H9 (cell line): ENCODE measurements around the gene KCNMB1. TPM values are rescaled to one million over a fixed set of nuclear protein-coding genes. Genes with fewer than 3 reads are reported as not detected.

Experiments used
- DNase-seq: peaks from one replicate; pipeline ENCODE4 v3.0.0-alpha.2; 2017
- H2AFZ ChIP-seq: one replicate; pipeline ENCODE4 v1.6.1; 2013; ENCODE audit warnings: mild to moderate bottlenecking, low read length, control low read depth, moderate library complexity
- H2AK5ac ChIP-seq: 2 replicates; pipeline ENCODE4 v1.6.1; 2013; ENCODE audit warnings: low read length, control low read depth, mixed read lengths; ENCODE audit not compliant: insufficient read length
- H2BK120ac ChIP-seq: one replicate; pipeline ENCODE4 v1.6.1; 2013; ENCODE audit warnings: low read depth, mild to moderate bottlenecking, low read length, control low read depth, inconsistent platforms; ENCODE audit not compliant: poor library complexity, severe bottlenecking
- H2BK12ac ChIP-seq: 2 replicates; pipeline ENCODE4 v1.6.1; 2013; ENCODE audit warnings: low read length, control low read depth, mixed read lengths, low read depth; ENCODE audit not compliant: insufficient read length
- H2BK15ac ChIP-seq: 2 replicates; pipeline ENCODE4 v1.6.1; 2013; ENCODE audit warnings: low read depth, low read length, control low read depth
- H2BK20ac ChIP-seq: one replicate; pipeline ENCODE4 v1.6.1; 2013; ENCODE audit warnings: low read depth, mild to moderate bottlenecking, low read length, control low read depth, inconsistent platforms; ENCODE audit not compliant: poor library complexity, severe bottlenecking
- H2BK5ac ChIP-seq: 2 replicates; pipeline ENCODE4 v1.6.1; 2013; ENCODE audit warnings: low read length, control low read depth, mixed read lengths; ENCODE audit not compliant: insufficient read length
- H3K14ac ChIP-seq: 2 replicates; pipeline ENCODE4 v1.6.1; 2013; ENCODE audit warnings: low read length, control low read depth; ENCODE audit not compliant: insufficient read depth
- H3K18ac ChIP-seq: 2 replicates; pipeline ENCODE4 v1.6.1; 2013; ENCODE audit warnings: low read depth, mild to moderate bottlenecking, mixed read lengths, low read length, control low read depth; ENCODE audit not compliant: insufficient read length
- H3K23ac ChIP-seq: 2 replicates; pipeline ENCODE4 v1.6.1; 2013; ENCODE audit warnings: low read length, control low read depth, mixed read lengths, low read depth; ENCODE audit not compliant: insufficient read length
- H3K23me2 ChIP-seq: 2 replicates; pipeline ENCODE4 v1.6.1; 2013; ENCODE audit warnings: low read depth, mild to moderate bottlenecking, mixed read lengths, low read length, control low read depth; ENCODE audit not compliant: insufficient read length, poor library complexity, severe bottlenecking
- H3K27ac ChIP-seq: 2 replicates; pipeline ENCODE4 v1.5.1; 2013; ENCODE audit warnings: low read length, control low read depth, mixed read lengths, low read depth; ENCODE audit not compliant: insufficient read length
- H3K27me3 ChIP-seq: 2 replicates; pipeline ENCODE4 v1.6.1; 2013; ENCODE audit warnings: low read length, control low read depth, inconsistent platforms; ENCODE audit not compliant: insufficient read depth
- H3K4ac ChIP-seq: 2 replicates; pipeline ENCODE4 v1.6.1; 2013; ENCODE audit warnings: low read depth, mild to moderate bottlenecking, control low read depth, inconsistent platforms, low read length, moderate library complexity
- H3K4me1 ChIP-seq: 2 replicates; pipeline ENCODE4 v1.6.1; 2013; ENCODE audit warnings: low read length, control low read depth, inconsistent platforms; ENCODE audit not compliant: insufficient read depth
- H3K4me2 ChIP-seq: 2 replicates; pipeline ENCODE4 v1.6.1; 2013; ENCODE audit warnings: low read length, control low read depth, mixed read lengths; ENCODE audit not compliant: insufficient read length, insufficient read depth
- H3K56ac ChIP-seq: 2 replicates; pipeline ENCODE4 v1.6.1; 2013; ENCODE audit warnings: low read depth, mild to moderate bottlenecking, mixed read lengths, low read length, control low read depth; ENCODE audit not compliant: insufficient read length
- H3K79me1 ChIP-seq: 2 replicates; pipeline ENCODE4 v1.6.1; 2013; ENCODE audit warnings: low read depth, mild to moderate bottlenecking, moderate library complexity, low read length, control low read depth, inconsistent platforms; ENCODE audit not compliant: insufficient read depth, poor library complexity, severe bottlenecking
- H3K79me2 ChIP-seq: 2 replicates; pipeline ENCODE4 v1.6.1; 2013; ENCODE audit warnings: low read length, control low read depth, inconsistent platforms; ENCODE audit not compliant: insufficient read depth
- H3K9ac ChIP-seq: 2 replicates; pipeline ENCODE4 v1.6.1; 2013; ENCODE audit warnings: low read length, control low read depth, mixed read lengths; ENCODE audit not compliant: insufficient read length; ENCODE audit errors: extremely low read depth
- H3K9me3 ChIP-seq: one replicate; pipeline ENCODE4 v1.6.1; 2013; ENCODE audit warnings: low read depth, low read length, inconsistent platforms; ENCODE audit not compliant: control insufficient read depth
- H3T11ph ChIP-seq: one replicate; pipeline ENCODE4 v1.6.1; 2013; ENCODE audit warnings: mild to moderate bottlenecking, low read length, control low read depth, inconsistent platforms
- H4K20me1 ChIP-seq: one replicate; pipeline ENCODE4 v1.6.1; 2013; ENCODE audit not compliant: control insufficient read depth, insufficient read length, insufficient read depth
- H4K5ac ChIP-seq: 2 replicates; pipeline ENCODE4 v1.6.1; 2013; ENCODE audit warnings: low read depth, mild to moderate bottlenecking, mixed read lengths, low read length, control low read depth; ENCODE audit not compliant: insufficient read length
- H4K8ac ChIP-seq: replicated peaks from 2 replicates; pipeline ENCODE4 v1.6.1; 2013; ENCODE audit warnings: low read length, control low read depth, mixed read lengths, low read depth; ENCODE audit not compliant: insufficient read length
- H4K91ac ChIP-seq: 2 replicates; pipeline ENCODE4 v1.6.1; 2013; ENCODE audit warnings: low read depth, mild to moderate bottlenecking, moderate library complexity, mixed read lengths, low read length, control low read depth; ENCODE audit not compliant: insufficient read length
- H3K27ac Mint-ChIP-seq, 3 experiments: 2 replicates in 2 of 3; 3 replicates in 1 of 3; pipeline ENCODE4 v1.8.0; 2020 to 2021; ENCODE audit warnings: mixed read lengths in 3 of 3, mild to moderate bottlenecking in 1 of 3, moderate library complexity in 1 of 3
- H3K27me3 Mint-ChIP-seq: 2 replicates; pipeline ENCODE4 v1.8.0; 2021; ENCODE audit warnings: low read depth, mild to moderate bottlenecking, moderate library complexity, mixed read lengths
- H3K36me3 Mint-ChIP-seq, 3 experiments: 2 replicates in 2 of 3; 3 replicates in 1 of 3; pipeline ENCODE4 v1.8.0; 2020 to 2021; ENCODE audit warnings: low read depth in 3 of 3, mixed read lengths in 3 of 3; ENCODE audit not compliant: insufficient read depth in 1 of 3
- H3K4me1 Mint-ChIP-seq, 2 experiments: 2 replicates each; pipeline ENCODE4 v1.8.0; 2020; ENCODE audit warnings: mixed read lengths in 2 of 2
- H3K4me3 Mint-ChIP-seq, 2 experiments: 2 replicates in 1 of 2; 3 replicates in 1 of 2; pipeline ENCODE4 v1.8.0; 2020 to 2021; ENCODE audit warnings: mild to moderate bottlenecking in 2 of 2, mixed read lengths in 2 of 2, moderate library complexity in 1 of 2
- H3K9me3 Mint-ChIP-seq, 2 experiments: 2 replicates in 1 of 2; 3 replicates in 1 of 2; pipeline ENCODE4 v1.8.0; 2020; ENCODE audit warnings: mild to moderate bottlenecking in 2 of 2, mixed read lengths in 2 of 2, moderate library complexity in 1 of 2
- CTCF ChIP-seq: fragments of 200-600 bp; sonication (generic); conservative IDR thresholded peaks from 3 replicates; pipeline ENCODE4 v1.8.0; 2021; ENCODE audit warnings: antibody characterized with exemption, mild to moderate bottlenecking
- WGBS: extraction: QIAGEN DNeasy Blood & Tissue Kit; methylation state at CpG from one replicate; pipeline ENCODE4 v1.1.7; 2013; ENCODE audit warnings: missing lambda C conversion rate, low lambda C conversion rate, mixed read lengths; ENCODE audit not compliant: insufficient read length; ENCODE audit errors: extremely low coverage; 5-methylcytosine and 5-hydroxymethylcytosine counted together
- total RNA-seq: library from RNA; stranded (reverse); gene quantifications from 2 replicates; pipeline ENCODE4 v1.2.1, GENCODE V29; 2021

The KCNMB1 gene
- total RNA-seq, 1 experiment from 2014 or later = 0.28 TPM

DNA sequence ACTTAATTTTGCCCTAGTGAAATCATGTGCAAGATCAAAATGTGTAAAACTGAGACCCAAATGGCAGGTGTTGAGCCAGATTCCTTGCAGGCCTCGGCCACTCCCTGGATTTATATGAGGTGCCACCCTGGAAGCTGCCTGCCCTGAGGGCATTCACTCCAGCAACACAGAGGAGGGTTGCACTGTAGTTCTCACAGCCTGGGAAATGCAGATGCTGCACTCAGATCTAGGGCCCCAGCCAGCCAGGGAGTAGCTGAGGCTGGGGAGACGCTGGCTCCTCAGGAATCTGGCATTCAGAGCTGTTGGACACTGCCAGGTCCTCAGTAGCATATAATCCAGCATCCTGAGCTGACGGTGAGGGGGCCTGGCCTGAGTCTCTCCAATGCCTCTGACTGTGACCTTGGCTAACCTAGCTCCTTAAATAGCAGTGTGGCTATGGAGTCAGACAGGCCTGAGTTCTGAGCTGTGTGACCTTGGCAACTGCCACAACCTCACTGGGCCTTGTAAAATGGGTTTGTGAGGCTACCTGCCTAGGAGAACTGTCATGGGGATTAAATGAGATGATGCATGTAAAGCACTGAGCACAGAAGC lies 8.7 kb downstream of the KCNMB1 start:
- Histone ChIP-seq H3K4me2 (no peak overlapping the region), H3T11ph (no peak overlapping the region), H4K8ac (no peak overlapping the region), H3K27ac (no peak overlapping the region), H2AK5ac (no peak overlapping the region), H3K9ac (no peak overlapping the region), H4K91ac (no peak overlapping the region), H3K4ac (no peak overlapping the region), H3K4me1 (no peaks in the 10 kb centered on the region), H3K9me3 (no peaks in the 10 kb centered on the region), H2BK120ac (no peak overlapping the region), H3K27me3 (no peaks in the 10 kb centered on the region), H3K79me2 (no peaks in the 10 kb centered on the region), H2BK20ac (no peak overlapping the region), H3K23me2 (no peaks in the 10 kb centered on the region), H3K18ac (no peak overlapping the region), H4K20me1 (no peaks in the 10 kb centered on the region), H4K5ac (no peak overlapping the region), H2AFZ (no peak overlapping the region), H2BK12ac (no peak overlapping the region), H2BK15ac (no peak overlapping the region), H3K79me1 (no peaks in the 10 kb centered on the region), H3K23ac (no peak overlapping the region), H2BK5ac (no peak overlapping the region), H3K14ac (no peak overlapping the region), H3K56ac (no peak overlapping the region)
- peaks cover 7 to 11% of the 10 kb centered on the region in 2 experiments for H3K4me1 Mint-ChIP-seq
- H3K27ac Mint-ChIP-seq = no peak overlapping the region; a peak in 1 of 7 replicates
- H3K36me3 Mint-ChIP-seq = peaks cover 0 to 11% (median 0%) of the 10 kb centered on the region in 3 experiments; a peak in 4 of 7 replicates
- no peak for TF ChIP-seq CTCF
- DNase-seq = no peak
- no CpG with 5 or more reads among the region's 3 CpGs for WGBS
- H3K4me3 Mint-ChIP-seq = no peak overlapping the region
- H3K9me3 Mint-ChIP-seq = peaks cover 5 to 7% of the 10 kb centered on the region in 2 experiments; a peak in 2 of 5 replicates
- peaks cover 4% of the 10 kb centered on the region for H3K27me3 Mint-ChIP-seq
